OCI-LY7 (cell line): ENCODE data around the gene CCBE1. TPM values are rescaled to one million over a fixed set of nuclear protein-coding genes. Genes with fewer than 3 reads are reported as not detected.

Source experiments
- BruUV-seq: library from RNA; stranded (reverse); fragments of 400-500 nt; replicated peaks from 2 replicates; lab custom pipeline; 2021; lab: Mats Ljungman, UMichigan
- CTCF ChIA-PET: fragments of 300-600 bp; sonication (Branson Sonifier 250); formaldehyde crosslinking; loops from one replicate; lab custom pipeline; 2022; ENCODE audit warnings: antibody characterized with exemption; ENCODE audit not compliant: unreplicated experiment; lab: Charles Lee
- POLR2A ChIA-PET: fragments of 300-600 bp; sonication (Branson Sonifier 250); formaldehyde crosslinking; loops from one replicate; lab custom pipeline; 2022; ENCODE audit warnings: antibody characterized with exemption; lab: Charles Lee
- DNase-seq: peaks from one replicate; pipeline ENCODE4 v3.0.0-alpha.2; 2015; ENCODE audit warnings: low spot score
- H2AFZ ChIP-seq: fragments of 200-600 bp; sonication (generic), shearing (Covaris generic); 2 replicates; pipeline ENCODE4 v1.6.1; 2014; ENCODE audit warnings: mild to moderate bottlenecking, antibody characterized with exemption, low read length, moderate library complexity
- H3K27ac ChIP-seq: fragments of 200-600 bp; sonication (generic); 2 replicates; pipeline ENCODE4 v1.5.1; 2014; ENCODE audit warnings: mixed run types, low read depth, mild to moderate bottlenecking, moderate library complexity, low read length, inconsistent platforms; ENCODE audit not compliant: poor library complexity, severe bottlenecking
- H3K36me3 ChIP-seq: fragments of 200-600 bp; sonication (generic); 2 replicates; pipeline ENCODE4 v1.6.1; 2014; ENCODE audit warnings: mild to moderate bottlenecking, antibody characterized with exemption, low read length, moderate library complexity, mixed read lengths; ENCODE audit not compliant: insufficient read depth
- H3K4me1 ChIP-seq: fragments of 200-600 bp; sonication (generic); 2 replicates; pipeline ENCODE4 v1.5.1; 2014; ENCODE audit warnings: mild to moderate bottlenecking, low read length; ENCODE audit not compliant: insufficient read depth, poor library complexity, severe bottlenecking
- H3K4me2 ChIP-seq: fragments of 200-600 bp; sonication (generic); 2 replicates; pipeline ENCODE4 v1.6.1; 2014; ENCODE audit warnings: mild to moderate bottlenecking, low read length
- H3K4me3 ChIP-seq: fragments of 200-600 bp; sonication (generic); 2 replicates; pipeline ENCODE4 v1.5.1; 2014; ENCODE audit warnings: mild to moderate bottlenecking, low read depth, low read length; ENCODE audit not compliant: poor library complexity, severe bottlenecking
- H3K79me2 ChIP-seq: fragments of 200-600 bp; sonication (generic); 2 replicates; pipeline ENCODE4 v1.6.1; 2016; ENCODE audit warnings: low read depth, mild to moderate bottlenecking, low read length, moderate library complexity, mixed read lengths; ENCODE audit not compliant: insufficient read depth
- H3K9me2 ChIP-seq: fragments of 200-600 bp; sonication (generic); 2 replicates; pipeline ENCODE4 v1.6.1; 2016; ENCODE audit warnings: mild to moderate bottlenecking, low read length, mixed read lengths; ENCODE audit not compliant: insufficient read depth
- H3K9me3 ChIP-seq: fragments of 200-600 bp; sonication (generic); 2 replicates; pipeline ENCODE4 v1.6.1; 2014; ENCODE audit warnings: mild to moderate bottlenecking, mixed run types, low read length, mixed read lengths
- H4K20me1 ChIP-seq: fragments of 200-600 bp; sonication (generic); 2 replicates; pipeline ENCODE4 v1.6.1; 2014; ENCODE audit warnings: mild to moderate bottlenecking, antibody characterized with exemption, low read length, moderate library complexity, mixed read lengths; ENCODE audit not compliant: insufficient read depth
- EZH2phosphoT487 ChIP-seq: fragments of 200-600 bp; sonication (generic); IDR thresholded peaks from 2 replicates; pipeline ENCODE4 v1.6.1; 2018; ENCODE audit warnings: low read depth, borderline replicate concordance, mild to moderate bottlenecking, mixed run types, antibody characterized with exemption, low read length, moderate library complexity, mixed read lengths
- intact Hi-C: fragments of 100-400 bp; cut with micrococcal nuclease; formaldehyde crosslinking; loops from one replicate; pipeline ENCODE4 v1.10.0; 2022; ENCODE audit not compliant: unreplicated experiment
- total RNA-seq, 2 experiments: library from RNA; depleted of rRNA in 1 of 2; stranded (reverse); fragments of >200 nt in 1 of 2; shearing (Covaris generic) in 1 of 2; gene quantifications; 2 replicates each; pipeline ENCODE4 v1.2.3, GENCODE V29; 2014 to 2022
- TF ChIP-seq, protein P1 (sequence below): fragments of 200-600 bp; sonication (generic); conservative IDR thresholded peaks from 2 replicates; pipeline ENCODE4 v1.5.1; 2014; ENCODE audit warnings: mild to moderate bottlenecking, antibody characterized with exemption, low read length, moderate library complexity, mixed read lengths

CCBE1 gene
- total RNA-seq, 2 experiments from 2014 or later, result 0.16 to 0.70 TPM

GRCh38 chr18:59381949-59382348 is 315.3 kb downstream of the CCBE1 start:
- no peaks in the 10 kb centered on the region for H3K79me2 ChIP-seq
- no peaks in the 10 kb centered on the region for H3K36me3 ChIP-seq
- H3K9me3 ChIP-seq, result no peaks in the 10 kb centered on the region
- no peak overlapping the region for H2AFZ ChIP-seq
- H3K4me1 ChIP-seq, result no peaks in the 10 kb centered on the region
- intact Hi-C loops, result no loop called here
- ChIA-PET POLR2A (interaction anchor here (0.7 kb wide), 1 partner anchor 133 kb away, joined by 3 read pairs; no protein-coding TSS in a partner anchor), CTCF (no interaction called here)
- no peaks in the 10 kb centered on the region for H4K20me1 ChIP-seq
- H3K4me2 ChIP-seq, result no peak overlapping the region
- DNase-seq, result no peak
- H3K27ac ChIP-seq, result no peak overlapping the region
- H3K9me2 ChIP-seq, result no peaks in the 10 kb centered on the region
- BruUV-seq, result no TSS peak
- TF ChIP-seq EZH2phosphoT487, result no peak
- TF ChIP-seq, protein P1, sequence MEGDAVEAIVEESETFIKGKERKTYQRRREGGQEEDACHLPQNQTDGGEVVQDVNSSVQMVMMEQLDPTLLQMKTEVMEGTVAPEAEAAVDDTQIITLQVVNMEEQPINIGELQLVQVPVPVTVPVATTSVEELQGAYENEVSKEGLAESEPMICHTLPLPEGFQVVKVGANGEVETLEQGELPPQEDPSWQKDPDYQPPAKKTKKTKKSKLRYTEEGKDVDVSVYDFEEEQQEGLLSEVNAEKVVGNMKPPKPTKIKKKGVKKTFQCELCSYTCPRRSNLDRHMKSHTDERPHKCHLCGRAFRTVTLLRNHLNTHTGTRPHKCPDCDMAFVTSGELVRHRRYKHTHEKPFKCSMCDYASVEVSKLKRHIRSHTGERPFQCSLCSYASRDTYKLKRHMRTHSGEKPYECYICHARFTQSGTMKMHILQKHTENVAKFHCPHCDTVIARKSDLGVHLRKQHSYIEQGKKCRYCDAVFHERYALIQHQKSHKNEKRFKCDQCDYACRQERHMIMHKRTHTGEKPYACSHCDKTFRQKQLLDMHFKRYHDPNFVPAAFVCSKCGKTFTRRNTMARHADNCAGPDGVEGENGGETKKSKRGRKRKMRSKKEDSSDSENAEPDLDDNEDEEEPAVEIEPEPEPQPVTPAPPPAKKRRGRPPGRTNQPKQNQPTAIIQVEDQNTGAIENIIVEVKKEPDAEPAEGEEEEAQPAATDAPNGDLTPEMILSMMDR, result no peak
- no peak overlapping the region for H3K4me3 ChIP-seq

Other genes with a start within 250 kb of the CCBE1 start
- 22.9 and 25.4 TPM in 2 replicates for gene PMAIP1, start 202.6 kb upstream of the CCBE1 start, total RNA-seq (2014; rRNA removed; shearing (Covaris generic))
- 21.1 and 23.3 TPM in 2 replicates for gene PMAIP1, start 202.6 kb upstream of the CCBE1 start, total RNA-seq (2022)